CD4-positive, alpha-beta T cell (primary cell): Measurements from ENCODE around the gene ERICH4. TPM values are rescaled to one million over a fixed set of nuclear protein-coding genes. Genes with fewer than 3 reads are reported as not detected.
"Not testable (repeated sequence)": the region's sequence is repeated elsewhere in the genome, so short reads cannot be mapped to it uniquely, and the experiment has no call there.

Source experiments
- ATAC-seq: fragments of 200-7000 bp; cut with Tn5 transposase; one replicate; pipeline ENCODE4 v1.10.0; 2022; ENCODE audit warnings: mild to moderate bottlenecking; ENCODE audit not compliant: poor library complexity
- CTCF ChIA-PET: fragments of 350-600 bp; sonication (Branson Sonifier 250); formaldehyde crosslinking; loops from one replicate; lab custom pipeline; 2021; ENCODE audit warnings: antibody characterized with exemption, inconsistent platforms; lab: Charles Lee
- POLR2A ChIA-PET: fragments of 350-600 bp; sonication (Branson Sonifier 250); formaldehyde crosslinking; loops from one replicate; lab custom pipeline; 2021; ENCODE audit warnings: antibody characterized with exemption, inconsistent platforms; lab: Charles Lee
- DNase-seq, 14 experiments: peaks; one replicate each; pipeline ENCODE4 v3.0.0-alpha.2; 2013 to 2020; ENCODE audit warnings: mixed read lengths in 2 of 14
- H3K27ac ChIP-seq, 2 donors: one replicate each; pipeline versions ENCODE4 v1.5.1 to v1.7.0; 2013; ENCODE audit warnings: low read length in 2 of 2, low read depth in 1 of 2, mild to moderate bottlenecking in 1 of 2
- H3K27me3 ChIP-seq, 2 experiments: 1 replicate in 1 of 2; 2 replicates in 1 of 2; pipeline versions ENCODE4 v1.6.1 to v1.7.0; 2013; ENCODE audit warnings: low read length in 2 of 2, control low read depth in 1 of 2, mild to moderate bottlenecking in 1 of 2, moderate library complexity in 1 of 2; ENCODE audit not compliant: insufficient read depth in 2 of 2, control insufficient read depth in 1 of 2
- H3K36me3 ChIP-seq: one replicate; pipeline ENCODE4 v1.6.1; 2013; ENCODE audit warnings: low read length, control low read depth; ENCODE audit not compliant: insufficient read depth
- H3K4me1 ChIP-seq: one replicate; pipeline ENCODE4 v1.6.1; 2013; ENCODE audit warnings: low read length, control low read depth; ENCODE audit not compliant: insufficient read depth
- H3K4me3 ChIP-seq: one replicate; pipeline ENCODE4 v1.5.1; 2013; ENCODE audit warnings: mild to moderate bottlenecking, low read length, moderate library complexity
- H3K9me3 ChIP-seq, 2 experiments: 1 replicate in 1 of 2; 2 replicates in 1 of 2; pipeline versions ENCODE4 v1.6.1 to v1.7.0; 2013; ENCODE audit warnings: low read length in 2 of 2, mild to moderate bottlenecking in 2 of 2, control low read depth in 1 of 2, moderate library complexity in 1 of 2; ENCODE audit not compliant: control insufficient read depth in 1 of 2, insufficient read depth in 1 of 2
- H3K27ac Mint-ChIP-seq: one replicate; pipeline ENCODE4 v1.8.0; 2020; ENCODE audit warnings: mixed read lengths
- H3K27me3 Mint-ChIP-seq: one replicate; pipeline ENCODE4 v1.8.0; 2021; ENCODE audit warnings: mixed read lengths
- H3K36me3 Mint-ChIP-seq: one replicate; pipeline ENCODE4 v1.8.0; 2021; ENCODE audit warnings: low read depth, mixed read lengths
- H3K4me1 Mint-ChIP-seq: one replicate; pipeline ENCODE4 v1.8.0; 2021; ENCODE audit warnings: low read depth, mixed read lengths
- H3K4me3 Mint-ChIP-seq: one replicate; pipeline ENCODE4 v1.8.0; 2020; ENCODE audit warnings: mild to moderate bottlenecking, mixed read lengths
- H3K9me3 Mint-ChIP-seq: one replicate; pipeline ENCODE4 v1.8.0; 2020; ENCODE audit warnings: mixed read lengths
- CTCF ChIP-seq: fragments of 200-600 bp; IDR thresholded peaks from one replicate; pipeline ENCODE4 v1.8.0; 2022; ENCODE audit warnings: antibody characterized with exemption, mild to moderate bottlenecking
- intact Hi-C, 2 experiments: fragments of 100-400 bp; cut with DNase I in 1 of 2; cut with micrococcal nuclease in 1 of 2; formaldehyde crosslinking; loops; one replicate each; pipeline versions ENCODE4 v1.15.1 to v1.9.0; 2023 to 2025; cut with DNase I, micrococcal nuclease
- total RNA-seq, 174 experiments: library from RNA in 2 of 174; stranded (reverse) in 2 of 174; gene quantifications; one replicate each; pipeline ENCODE4 v1.2.3 and lab custom pipeline; 2021 to 2026

ERICH4 gene
- total RNA-seq, 2 experiments from 2014 or later, result not detected

- H3K27ac ChIP-seq, result no peak overlapping the region
- ChIA-PET POLR2A (no interaction called here), CTCF (no interaction called here)
- Mint-ChIP-seq H3K4me1 (peaks cover 15% of the 10 kb centered on the region), H3K9me3 (no peaks in the 10 kb centered on the region), H3K4me3 (no peak overlapping the region), H3K27ac (no peak overlapping the region), H3K36me3 (peaks cover 26% of the 10 kb centered on the region), H3K27me3 (no peaks in the 10 kb centered on the region)
- ATAC-seq (no peak), DNase-seq (no peak)
- no peak overlapping the region for H3K4me3 ChIP-seq
- no peaks in the 10 kb centered on the region for H3K9me3 ChIP-seq
- H3K27me3 ChIP-seq, result no peaks in the 10 kb centered on the region
- H3K36me3 ChIP-seq, result peaks cover 25% of the 10 kb centered on the region
- H3K4me1 ChIP-seq, result peaks cover 15% of the 10 kb centered on the region
- no peak for TF ChIP-seq CTCF
- intact Hi-C loops, result no loop called here
Measured at GRCh38 chr19:41407271-41407670, 35.7 kb upstream of the ERICH4 start.

- no peak for DNase-seq
- no peak for TF ChIP-seq CTCF
- Histone ChIP-seq H3K4me1 (peaks cover 15% of the 10 kb centered on the region), H3K27ac (no peak overlapping the region), H3K9me3 (no peaks in the 10 kb centered on the region), H3K36me3 (peaks cover 30% of the 10 kb centered on the region), H3K27me3 (no peaks in the 10 kb centered on the region), H3K4me3 (no peak overlapping the region)
- Mint-ChIP-seq H3K27ac (no peak overlapping the region), H3K4me3 (no peak overlapping the region), H3K4me1 (peaks cover 15% of the 10 kb centered on the region), H3K27me3 (no peaks in the 10 kb centered on the region), H3K36me3 (peaks cover 30% of the 10 kb centered on the region), H3K9me3 (no peaks in the 10 kb centered on the region)
- CTCF ChIA-PET, result interaction anchor here (0.7 kb wide), 1 partner anchor 359 kb away, joined by 3 read pairs; no protein-coding TSS in a partner anchor
- ATAC-seq, result no peak
- POLR2A ChIA-PET, result no interaction called here
- intact Hi-C loops, result no loop called here
Measured at GRCh38 chr19:41408256-41408655, 34.7 kb upstream of the ERICH4 start.

- Histone ChIP-seq H3K36me3 (peaks cover 31% of the 10 kb centered on the region), H3K4me1 (peaks cover 15% of the 10 kb centered on the region)
- H3K9me3 ChIP-seq, POLR2A ChIA-PET, intact Hi-C loops, H3K27ac Mint-ChIP-seq, H3K27me3 Mint-ChIP-seq, ATAC-seq, H3K4me3 Mint-ChIP-seq, H3K4me3 ChIP-seq, DNase-seq, H3K27me3 ChIP-seq, H3K9me3 Mint-ChIP-seq, CTCF ChIA-PET, H3K27ac ChIP-seq: not testable (repeated sequence)
- H3K4me1 Mint-ChIP-seq, result peaks cover 15% of the 10 kb centered on the region
- H3K36me3 Mint-ChIP-seq, result peaks cover 36% of the 10 kb centered on the region
Measured at GRCh38 chr19:41408846-41409245, 34.1 kb upstream of the ERICH4 start.

GRCh38 chr19:41409288-41409687, 33.7 kb upstream of the ERICH4 start:
- CTCF ChIA-PET, result no interaction called here

More at GRCh38 chr19:41409288-41409687, 33.7 kb upstream of the ERICH4 start:
- POLR2A ChIA-PET, result no interaction called here
- H3K36me3 ChIP-seq, result peaks cover 35% of the 10 kb centered on the region
- H3K4me3 ChIP-seq, result no peak overlapping the region
- no peaks in the 10 kb centered on the region for H3K9me3 ChIP-seq
- no peak for ATAC-seq
- Mint-ChIP-seq H3K36me3 (peaks cover 40% of the 10 kb centered on the region), H3K4me3 (no peak overlapping the region), H3K9me3 (no peaks in the 10 kb centered on the region), H3K27me3 (no peaks in the 10 kb centered on the region), H3K4me1 (peaks cover 15% of the 10 kb centered on the region), H3K27ac (no peak overlapping the region)
- intact Hi-C loops, result no loop called here
- no peak overlapping the region for H3K27ac ChIP-seq
- peak in 2 of 14 experiments; percentile 39 to 43 for DNase-seq
- no peak for TF ChIP-seq CTCF
- H3K27me3 ChIP-seq, result no peaks in the 10 kb centered on the region
- H3K4me1 ChIP-seq, result peaks cover 15% of the 10 kb centered on the region
